NCI-H345 treated with DMSO at 0.1 percent for 48 hours (cell line): ENCODE results near the gene IDI1.
"Not testable (repeated sequence)": the region's sequence is repeated elsewhere in the genome, so short reads cannot be mapped to it uniquely, and the experiment has no call there.

ENCODE experiments used
- DNase-seq: peaks from one replicate; lab custom pipeline; 2025; ENCODE audit not compliant: unreplicated experiment; lab: John Stamatoyannopoulos, UW

IDI1 gene

DNA sequence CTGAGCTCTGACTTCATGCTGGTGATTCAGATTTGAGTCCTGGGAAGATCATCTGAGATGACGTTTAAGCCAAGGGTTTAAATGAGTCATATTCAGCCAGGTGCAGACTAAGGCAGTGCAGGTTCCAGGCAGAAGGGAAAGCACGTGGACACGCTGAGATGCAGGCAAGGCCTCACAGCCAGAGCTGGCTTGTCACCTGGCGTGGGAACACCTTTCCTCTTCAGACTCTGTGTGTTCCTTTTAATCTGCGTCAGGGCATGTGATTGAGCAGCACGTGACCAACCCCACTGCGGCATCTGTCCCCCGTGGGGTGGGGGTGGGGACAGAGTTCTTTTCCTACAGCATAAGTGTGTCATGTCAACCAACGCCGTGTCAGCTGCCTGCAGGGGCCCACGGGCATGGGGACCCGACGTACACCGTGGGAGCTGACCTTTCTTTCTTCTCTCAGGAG lies 12.6 kb downstream of the IDI1 start:
- no peak for DNase-seq

DNA sequence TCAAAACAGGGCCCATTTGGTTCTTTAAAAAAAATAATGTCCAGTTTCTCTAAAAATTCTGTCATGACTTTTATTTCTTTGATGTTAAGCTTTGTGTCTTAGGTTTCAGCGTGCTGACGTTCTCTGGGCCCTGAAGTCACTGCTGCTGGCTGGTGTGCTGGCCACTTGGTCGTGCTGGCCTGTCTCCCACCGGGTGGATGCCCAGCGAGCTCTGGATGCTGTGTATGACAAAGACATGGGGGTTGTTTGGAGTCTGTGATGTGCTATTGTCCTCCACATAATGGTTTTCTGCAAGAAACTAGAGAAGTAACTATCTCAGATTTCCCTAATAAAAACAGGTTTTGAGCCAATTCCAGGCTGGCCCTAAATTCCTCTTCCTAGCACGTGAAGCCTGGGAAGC lies 13.7 kb downstream of the IDI1 start:
- DNase-seq: no peak

- no peak for DNase-seq
Measured at GRCh38 chr10:1034758-1035157, 14.2 kb downstream of the IDI1 start.

DNA sequence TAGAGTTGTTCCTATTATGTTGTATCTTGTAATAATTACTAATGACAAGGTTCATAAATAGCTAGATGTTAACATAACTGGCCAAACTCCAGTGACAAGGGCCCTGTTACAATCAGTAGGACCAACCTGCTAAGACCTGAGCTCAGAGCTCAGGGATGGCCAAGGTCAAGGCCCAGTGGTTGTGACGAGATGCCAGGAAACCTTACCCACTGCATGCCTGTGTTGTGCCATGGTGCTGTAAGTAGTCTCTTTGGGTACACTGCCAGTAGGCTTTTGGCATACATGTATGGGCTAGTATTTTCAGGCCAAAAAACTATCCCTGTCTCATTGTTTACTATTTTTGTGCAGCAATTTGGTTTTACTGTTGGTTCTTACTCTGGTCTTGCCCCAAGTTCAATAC lies 15.3 kb downstream of the IDI1 start:
- DNase-seq: no peak

GRCh38 chr10:1029838-1030237 lies 19.1 kb downstream of the IDI1 start:
- no peak for DNase-seq

GRCh38 chr10:1026578-1026977 lies 22.3 kb downstream of the IDI1 start:
- DNase-seq: no peak

DNA sequence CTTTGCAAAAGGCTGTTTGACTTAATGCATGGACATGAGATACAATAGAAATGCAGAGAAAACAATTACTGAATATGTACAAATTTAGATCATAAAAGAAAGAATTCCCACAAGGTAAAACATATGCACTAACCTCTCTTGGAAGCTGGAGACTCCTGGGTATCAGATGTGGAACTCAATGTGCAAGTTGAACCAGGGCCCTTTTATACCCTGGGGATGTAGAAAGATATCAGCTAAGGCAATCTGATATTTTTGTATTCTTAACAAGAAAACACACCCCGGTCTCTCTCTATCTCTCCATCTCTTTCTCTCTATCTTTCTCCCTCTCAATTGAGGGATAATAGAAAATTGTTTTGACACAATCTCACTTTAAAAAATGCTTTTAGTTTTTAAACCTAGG lies 23.2 kb downstream of the IDI1 start, which contains the start of gene IDI2:
TSS of gene IDI2 (minus strand) at position 177 of the 400 bp plus-strand sequence. CDS start 1,136 bp downstream, outside the sequence.
- DNase-seq: no peak

DNA sequence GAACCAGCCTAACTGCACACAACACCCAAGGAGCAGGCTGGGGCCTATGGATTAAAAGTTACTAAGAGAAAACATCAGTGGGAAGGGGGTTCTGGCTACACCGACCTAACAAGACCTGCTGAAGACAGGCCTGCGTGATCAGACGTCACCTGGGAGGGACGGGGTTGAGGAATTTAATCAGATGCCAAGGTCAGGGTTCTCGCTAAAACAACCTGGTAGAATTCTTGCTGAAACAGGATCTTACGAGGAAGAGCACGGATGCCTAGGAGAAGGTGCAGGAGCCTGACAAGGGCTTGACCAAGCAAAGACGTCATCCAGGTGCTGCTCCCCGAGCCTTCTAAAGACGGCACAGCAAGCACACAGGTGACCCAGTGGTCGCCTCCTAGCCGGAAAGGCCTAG lies 24.8 kb downstream of the IDI1 start:
- DNase-seq: no peak

- DNase-seq: no peak
Measured at GRCh38 chr10:1022413-1022812, 26.5 kb downstream of the IDI1 start.

DNA sequence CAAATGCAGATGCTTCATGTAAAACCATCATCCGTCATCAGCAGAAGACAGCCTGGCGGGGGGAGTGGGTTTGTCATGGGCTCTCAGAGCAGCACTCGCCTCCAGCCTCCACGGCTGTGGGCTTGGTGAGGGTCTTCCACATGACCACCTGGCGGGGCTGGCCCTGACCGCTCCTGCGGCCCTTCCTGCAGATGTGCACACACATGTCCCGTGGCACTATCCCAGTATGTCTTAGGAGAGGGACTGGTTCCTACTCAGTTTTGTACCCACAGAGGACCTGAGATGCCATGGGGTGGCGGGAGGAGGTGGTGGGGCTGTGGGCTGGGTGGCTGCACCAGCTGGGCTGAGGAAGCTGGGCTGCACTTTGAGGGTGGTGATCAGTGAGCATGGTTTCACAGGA lies 28.0 kb downstream of the IDI1 start:
- no peak for DNase-seq

DNA sequence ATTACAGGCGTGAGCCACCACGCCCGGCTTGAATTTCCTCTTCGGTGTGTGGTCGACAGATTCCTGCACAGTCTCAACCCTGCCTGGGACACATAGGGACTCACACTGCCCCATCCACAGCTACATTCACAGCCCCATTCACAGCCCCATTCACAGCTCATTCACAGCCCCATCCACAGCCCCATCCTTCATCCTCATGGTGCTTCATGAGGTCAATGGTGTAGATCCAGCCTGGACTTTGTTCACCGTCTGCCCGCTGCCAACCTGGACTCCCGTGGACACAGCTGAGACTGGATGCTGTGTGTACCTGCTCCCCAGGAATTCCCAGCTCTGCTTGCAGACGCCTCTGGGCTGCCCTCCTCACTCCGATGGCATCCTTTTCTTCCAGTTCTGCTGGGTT lies 28.5 kb downstream of the IDI1 start:
- no peak for DNase-seq

DNA sequence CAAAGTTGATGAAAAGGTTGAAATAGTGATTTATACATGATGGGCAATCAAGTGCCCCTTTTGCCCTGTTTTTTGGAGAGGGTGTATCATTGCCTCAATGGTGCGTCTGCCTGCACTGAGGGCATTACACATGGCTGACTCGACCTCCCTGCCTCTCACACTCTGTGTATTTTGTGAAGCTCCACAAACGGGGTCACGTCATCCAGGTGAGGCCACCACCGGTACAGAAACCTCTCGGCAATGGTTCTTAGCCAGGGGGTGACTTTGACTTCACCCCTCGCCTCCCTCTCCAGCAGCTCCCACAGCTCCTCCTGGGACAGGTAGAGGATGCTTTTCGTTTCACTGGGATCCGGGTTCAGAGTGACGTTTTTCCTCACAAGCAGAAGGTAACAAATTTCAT lies 29.6 kb downstream of the IDI1 start:
- no peak for DNase-seq

GRCh38 chr10:1015688-1016087 lies 33.2 kb downstream of the IDI1 start:
- DNase-seq: no peak

DNA sequence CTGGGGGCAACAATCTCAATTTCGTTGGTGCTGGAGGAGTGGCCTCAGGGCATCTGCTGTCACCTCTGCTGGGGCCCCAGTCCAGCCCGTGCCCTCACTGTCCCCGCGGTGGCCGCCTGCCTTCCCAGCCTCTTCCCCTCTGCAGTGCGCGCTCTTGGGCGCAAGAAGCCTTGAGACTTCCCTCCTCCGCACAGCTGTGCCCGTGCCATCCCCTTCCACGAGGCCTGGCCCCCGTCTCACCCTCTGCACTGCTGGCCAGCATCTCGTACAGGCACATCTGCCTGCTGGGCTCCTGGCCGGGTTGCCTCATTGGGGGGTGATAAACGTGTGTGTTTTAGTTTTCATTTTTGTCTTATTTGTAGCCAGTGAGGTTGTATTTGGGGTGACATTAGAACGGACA lies 37.2 kb downstream of the IDI1 start:
- no peak for DNase-seq

DNA sequence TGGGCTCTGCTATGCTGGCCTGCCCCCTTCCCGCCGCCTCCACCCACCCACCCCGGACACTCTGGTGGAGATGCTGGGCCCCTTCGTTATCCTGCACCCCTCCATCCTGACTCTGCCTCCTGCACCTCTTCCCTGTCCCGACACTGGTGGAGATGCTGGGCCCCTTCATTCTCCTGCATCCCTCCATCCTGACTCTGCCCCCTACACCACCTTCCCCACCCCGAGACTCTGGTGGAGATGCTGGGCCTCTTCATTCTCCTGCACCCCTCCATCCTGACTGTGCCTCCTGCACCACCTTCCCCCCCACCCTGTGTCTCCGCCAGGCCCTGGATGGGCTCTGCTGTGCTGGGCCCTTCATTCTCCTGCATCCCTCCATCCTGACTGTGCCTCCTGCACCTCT lies 38.2 kb downstream of the IDI1 start:
- no peak for DNase-seq

DNA sequence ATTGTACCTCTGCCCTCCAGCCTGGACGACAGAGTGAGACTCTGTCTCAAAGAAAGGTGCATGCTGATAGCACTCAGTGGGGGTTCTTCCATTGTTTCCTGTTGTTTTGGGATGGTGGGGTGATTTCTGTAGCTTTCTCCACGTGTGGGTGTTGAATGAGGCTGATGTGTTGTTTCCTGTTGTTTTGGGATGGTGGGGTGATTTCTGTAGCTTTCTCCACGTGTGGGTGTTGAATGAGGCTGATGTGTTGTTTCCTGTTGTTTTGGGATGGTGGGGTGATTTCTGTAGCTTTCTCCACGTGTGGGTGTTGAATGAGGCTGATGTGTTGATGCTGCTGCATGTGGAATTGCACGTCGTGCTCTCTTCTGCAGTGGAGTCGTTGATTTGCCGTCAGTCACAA lies 39.0 kb downstream of the IDI1 start:
- DNase-seq: not testable (repeated sequence)

DNA sequence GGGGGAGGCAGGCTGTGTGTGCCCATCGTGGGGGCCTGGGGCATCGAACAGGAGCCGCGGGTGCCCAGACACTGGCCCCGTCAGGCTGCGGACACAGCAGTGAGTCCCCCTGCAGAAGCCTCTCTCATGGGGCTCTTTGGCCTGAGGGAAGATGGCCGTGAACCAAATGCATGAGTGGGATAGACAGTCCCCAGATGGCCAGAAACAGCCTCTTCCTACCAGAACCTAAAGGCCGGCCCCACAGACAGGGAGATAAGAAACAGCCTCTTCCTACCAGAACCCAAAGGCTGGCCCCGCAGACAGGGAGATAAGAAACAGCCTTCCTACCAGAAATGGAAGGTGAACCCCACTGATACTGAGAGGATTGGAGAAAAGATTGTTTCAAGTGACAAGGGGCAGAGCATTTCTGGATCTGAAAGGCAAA lies 39.8 kb downstream of the IDI1 start:
- DNase-seq: no peak

DNA sequence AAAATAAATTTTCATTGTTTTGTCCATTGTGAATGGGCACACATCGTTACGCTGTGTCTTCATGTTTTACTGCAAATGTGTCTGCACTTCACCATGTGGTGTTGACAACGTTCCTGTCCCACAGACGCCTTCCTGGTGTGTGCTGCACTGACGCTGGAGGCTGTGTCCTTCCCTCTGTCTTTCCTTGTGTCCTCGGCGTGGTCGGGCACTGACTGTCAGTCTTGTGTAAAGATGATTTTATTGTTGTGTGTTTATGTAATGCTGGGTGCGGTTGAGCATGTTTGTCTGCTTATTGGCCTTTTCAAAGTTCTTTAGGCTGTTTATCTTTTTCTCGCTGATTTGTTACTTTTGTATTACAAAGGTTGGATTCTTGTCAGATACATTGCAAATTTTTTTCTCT lies 41.3 kb downstream of the IDI1 start:
- no peak for DNase-seq

DNA sequence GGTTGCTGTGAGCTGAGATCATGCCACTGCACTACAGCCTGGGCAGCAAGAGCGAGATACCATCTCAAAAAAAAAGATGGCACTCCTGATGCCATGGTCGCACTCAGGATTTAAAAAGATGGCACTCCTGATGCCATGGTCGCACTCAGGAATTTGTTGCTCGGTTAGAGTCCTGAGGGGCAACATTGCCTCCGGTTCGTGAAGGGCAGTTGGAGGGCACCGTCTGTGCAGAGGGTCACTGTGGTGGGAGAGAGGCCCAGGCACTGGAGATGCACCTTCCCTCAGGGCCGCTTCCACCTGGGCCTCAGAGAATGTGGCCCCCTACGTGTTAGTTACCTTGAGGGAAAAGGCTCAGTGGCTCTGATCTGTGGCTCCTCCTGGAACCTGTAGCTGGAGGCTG lies 42.3 kb downstream of the IDI1 start:
- no peak for DNase-seq

DNA sequence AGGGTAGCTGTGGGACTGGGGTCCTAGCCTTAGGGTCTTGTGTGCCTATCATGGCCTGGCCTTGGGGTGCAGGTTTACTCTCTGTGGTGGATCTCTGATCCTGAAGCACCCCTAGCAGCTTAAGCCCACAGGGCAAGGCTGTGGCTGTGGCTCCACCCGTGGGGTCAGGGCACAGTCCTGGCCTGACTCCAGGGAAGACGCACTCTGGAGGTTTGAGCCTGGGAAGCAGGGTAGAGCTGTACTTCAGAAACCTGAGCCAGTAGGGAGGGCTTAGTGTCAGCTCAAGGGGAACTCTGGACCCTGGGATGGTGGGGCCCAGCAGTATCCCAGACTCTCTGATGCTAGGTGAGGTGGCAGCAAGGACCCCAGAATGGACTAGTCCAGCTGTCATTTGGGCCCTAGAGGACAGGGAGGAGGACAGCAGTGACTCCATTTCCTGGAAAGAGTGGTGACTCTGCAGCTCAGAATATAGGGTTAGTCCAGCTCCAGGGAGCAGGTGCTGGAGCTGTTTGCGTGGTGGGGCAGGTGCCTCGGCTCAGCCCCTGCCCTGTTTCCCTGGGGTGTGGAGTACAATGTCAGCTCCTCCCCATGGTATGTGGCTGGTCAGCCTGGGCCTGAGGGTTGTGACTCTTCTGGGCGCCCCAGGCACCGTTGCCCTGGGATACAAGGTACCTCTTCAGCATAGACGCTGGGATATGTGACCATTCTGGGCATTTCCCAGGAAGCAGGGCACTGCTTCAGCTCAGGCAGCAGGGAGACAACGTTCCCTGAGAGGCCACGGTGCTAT lies 44.8 kb downstream of the IDI1 start:
- DNase-seq: no peak

DNA sequence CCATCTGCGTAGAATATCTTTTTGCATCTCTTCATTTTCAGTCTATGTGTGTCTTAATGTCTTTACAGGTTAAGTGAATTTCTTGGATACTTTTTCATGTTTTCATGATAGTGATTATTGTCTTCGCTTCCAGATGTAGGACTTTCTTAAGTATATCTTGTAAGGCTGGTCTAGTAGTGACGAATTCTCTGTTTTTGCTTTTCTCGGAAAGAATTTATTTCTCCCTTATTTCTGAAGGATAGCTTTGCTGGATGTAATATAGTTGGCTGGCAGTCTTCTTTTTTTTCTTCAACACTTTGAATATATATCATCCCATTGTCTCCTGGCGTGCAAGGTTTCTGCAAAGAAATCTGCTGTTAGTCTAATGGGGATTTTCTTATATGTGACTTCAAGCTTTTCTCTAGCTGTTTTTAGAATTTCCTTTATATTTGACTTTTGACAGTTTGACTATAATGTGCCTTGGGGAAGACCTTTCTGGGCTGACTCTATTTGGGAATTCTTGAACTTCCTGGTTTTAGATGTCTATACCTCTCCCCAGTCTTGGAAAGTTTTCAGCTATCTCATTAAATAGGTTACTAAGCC lies 46.4 kb downstream of the IDI1 start:
- DNase-seq: no peak

DNA sequence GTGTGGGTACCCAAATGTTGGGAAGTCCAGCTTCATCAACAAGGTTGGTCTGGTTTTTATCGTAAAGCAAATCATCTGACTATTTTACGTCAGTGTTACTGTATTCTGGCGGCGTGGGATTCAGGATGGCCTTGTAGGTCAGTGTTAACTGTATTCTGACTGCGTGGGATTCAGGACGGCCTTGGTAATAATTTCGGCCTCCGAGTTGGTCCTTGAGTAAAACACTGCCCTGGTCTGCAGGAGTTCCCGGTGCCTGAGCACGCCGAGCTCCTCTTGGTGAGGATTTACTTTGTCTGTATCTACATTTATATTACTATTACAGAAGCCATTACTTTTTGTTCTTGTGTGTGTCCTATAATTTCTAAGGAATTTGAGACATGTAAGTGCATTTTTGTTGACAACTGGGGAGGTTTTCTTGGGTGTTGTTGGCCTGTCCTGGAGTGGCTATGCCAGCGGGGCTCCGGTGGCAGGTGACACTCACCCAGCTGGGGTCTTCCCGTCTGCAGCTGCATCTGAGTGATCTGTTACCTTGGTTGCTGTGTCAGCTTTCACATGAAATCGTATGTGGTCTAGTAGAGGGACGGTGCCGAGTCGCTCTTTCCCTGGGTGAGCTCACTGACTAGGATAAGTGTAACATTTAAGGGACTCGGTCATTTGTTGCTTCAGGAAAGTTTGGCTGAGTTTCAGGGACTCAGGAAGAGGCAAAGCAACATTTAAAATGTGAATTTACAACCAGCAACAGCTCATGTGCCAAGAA lies 51.5 kb downstream of the IDI1 start:
- DNase-seq: no peak
